OCI-LY1 (cell line): ENCODE results near the gene FPR2.

Experiments used
- H2AFZ ChIP-seq: fragments of 200-600 bp; sonication (generic), shearing (Covaris generic); 2 replicates; pipeline ENCODE4 v1.6.0; 2014; ENCODE audit warnings: antibody characterized with exemption, mild to moderate bottlenecking, low read length
- H3F3A ChIP-seq: fragments of 200-600 bp; sonication (generic), shearing (Covaris generic); 2 replicates; pipeline ENCODE4 v1.6.0; 2014; ENCODE audit warnings: mild to moderate bottlenecking, antibody characterized with exemption, low read length, moderate library complexity; ENCODE audit not compliant: insufficient read depth
- H3K27ac ChIP-seq: fragments of 200-600 bp; sonication (generic); 2 replicates; pipeline ENCODE4 v1.5.1; 2014; ENCODE audit warnings: low read length, mixed run types, mild to moderate bottlenecking, low read depth; ENCODE audit not compliant: poor library complexity, severe bottlenecking
- H3K27me3 ChIP-seq: fragments of 200-600 bp; sonication (generic); 2 replicates; pipeline ENCODE4 v1.6.0; 2014; ENCODE audit warnings: antibody characterized with exemption, mild to moderate bottlenecking, low read length, moderate library complexity; ENCODE audit not compliant: insufficient read depth
- H3K36me3 ChIP-seq: fragments of 200-600 bp; sonication (generic); 2 replicates; pipeline ENCODE4 v1.6.1; 2014; ENCODE audit warnings: mild to moderate bottlenecking, antibody characterized with exemption, low read length, moderate library complexity, mixed read lengths; ENCODE audit not compliant: insufficient read depth
- H3K4me1 ChIP-seq: fragments of 200-600 bp; sonication (generic); 2 replicates; pipeline ENCODE4 v1.5.1; 2014; ENCODE audit warnings: mild to moderate bottlenecking, low read length, moderate library complexity; ENCODE audit not compliant: insufficient read depth, severe bottlenecking
- H3K4me2 ChIP-seq: fragments of 200-600 bp; sonication (generic), shearing (Covaris generic); 2 replicates; pipeline ENCODE4 v1.6.1; 2014; ENCODE audit warnings: low read length
- H3K4me3 ChIP-seq: fragments of 200-600 bp; sonication (generic); 2 replicates; pipeline ENCODE4 v1.5.1; 2014; ENCODE audit warnings: low read length, low read depth, mild to moderate bottlenecking, mixed read lengths; ENCODE audit not compliant: poor library complexity, severe bottlenecking
- H3K79me2 ChIP-seq: fragments of 200-600 bp; shearing (Covaris generic); 2 replicates; pipeline ENCODE4 v1.6.1; 2016; ENCODE audit warnings: mixed run types, low read length, mixed read lengths; ENCODE audit not compliant: insufficient read depth
- H3K9ac ChIP-seq: fragments of 200-600 bp; sonication (generic), shearing (Covaris generic); 2 replicates; pipeline ENCODE4 v1.6.1; 2014; ENCODE audit warnings: mild to moderate bottlenecking, low read length, mixed read lengths
- H3K9me2 ChIP-seq: fragments of 200-600 bp; sonication (generic), shearing (Covaris generic); 2 replicates; pipeline ENCODE4 v1.6.1; 2014; ENCODE audit warnings: low read depth, mild to moderate bottlenecking, low read length, mixed read lengths
- H3K9me3 ChIP-seq: fragments of 200-600 bp; shearing (Covaris generic); 2 replicates; pipeline ENCODE4 v1.6.1; 2014; ENCODE audit warnings: low read length, mixed read lengths
- H4K20me1 ChIP-seq: fragments of 200-600 bp; sonication (generic), shearing (Covaris generic); 2 replicates; pipeline ENCODE4 v1.6.0; 2016; ENCODE audit warnings: mild to moderate bottlenecking, low read length; ENCODE audit not compliant: insufficient read depth
- CTCF ChIP-seq: fragments of 200-600 bp; sonication (generic), shearing (Covaris generic); IDR thresholded peaks from 2 replicates; pipeline ENCODE4 v1.5.1; 2017; ENCODE audit warnings: mild to moderate bottlenecking, antibody characterized with exemption, low read length, moderate library complexity, mixed read lengths
- EZH2 ChIP-seq: fragments of 200-600 bp; sonication (generic), shearing (Covaris generic); IDR thresholded peaks from 2 replicates; pipeline ENCODE4 v1.8.0; 2017; ENCODE audit warnings: borderline replicate concordance, mixed run types, mild to moderate bottlenecking, antibody characterized with exemption, low read length, moderate library complexity, mixed read lengths

FPR2 gene

GRCh38 chr19:51815043-51815442, 54.1 kb downstream of the FPR2 start:
- no peaks in the 10 kb centered on the region for H3K9me2 ChIP-seq
- H3K9ac ChIP-seq = no peak overlapping the region
- TF ChIP-seq CTCF = no peak
- no peak for TF ChIP-seq EZH2
- H3K79me2 ChIP-seq = no peaks in the 10 kb centered on the region
- H3K4me1 ChIP-seq = no peaks in the 10 kb centered on the region
- no peak overlapping the region for H3K27ac ChIP-seq
- no peak overlapping the region for H2AFZ ChIP-seq
- no peaks in the 10 kb centered on the region for H3F3A ChIP-seq
- H3K4me2 ChIP-seq = no peak overlapping the region
- no peaks in the 10 kb centered on the region for H3K9me3 ChIP-seq
- no peaks in the 10 kb centered on the region for H3K36me3 ChIP-seq
- no peak overlapping the region for H3K4me3 ChIP-seq
- H4K20me1 ChIP-seq = no peaks in the 10 kb centered on the region
- H3K27me3 ChIP-seq = no peaks in the 10 kb centered on the region

GRCh38 chr19:51816711-51817110, 55.7 kb downstream of the FPR2 start:
- Histone ChIP-seq H3K27me3 (no peaks in the 10 kb centered on the region), H2AFZ (no peak overlapping the region), H3K4me1 (no peaks in the 10 kb centered on the region), H3K4me2 (no peak overlapping the region), H4K20me1 (no peaks in the 10 kb centered on the region), H3K79me2 (no peaks in the 10 kb centered on the region), H3F3A (no peaks in the 10 kb centered on the region), H3K9me2 (no peaks in the 10 kb centered on the region), H3K36me3 (no peaks in the 10 kb centered on the region), H3K27ac (no peak overlapping the region), H3K9me3 (no peaks in the 10 kb centered on the region), H3K4me3 (no peak overlapping the region), H3K9ac (no peak overlapping the region)
- TF ChIP-seq EZH2 (no peak), CTCF (no peak)

GRCh38 chr19:51820011-51820410, 59.0 kb downstream of the FPR2 start:
- H3K36me3 ChIP-seq = no peaks in the 10 kb centered on the region
- H2AFZ ChIP-seq = no peak overlapping the region
- no peaks in the 10 kb centered on the region for H3F3A ChIP-seq
- H3K9me2 ChIP-seq = no peaks in the 10 kb centered on the region
- TF ChIP-seq CTCF (no peak), EZH2 (no peak)
- H4K20me1 ChIP-seq = no peaks in the 10 kb centered on the region
- no peaks in the 10 kb centered on the region for H3K4me1 ChIP-seq
- H3K9me3 ChIP-seq = no peaks in the 10 kb centered on the region
- no peak overlapping the region for H3K27ac ChIP-seq
- H3K27me3 ChIP-seq = no peaks in the 10 kb centered on the region
- no peak overlapping the region for H3K4me2 ChIP-seq
- no peaks in the 10 kb centered on the region for H3K79me2 ChIP-seq
- H3K9ac ChIP-seq = no peak overlapping the region
- H3K4me3 ChIP-seq = no peak overlapping the region
